Nucleus accumbens (tissue), 56 donors: ENCODE measurements around the gene TUBB4B.

Experiments used
- DNase-seq, 56 donors: peaks; one replicate each; lab custom pipeline; 2025; lab: John Stamatoyannopoulos, UW

The TUBB4B gene

DNA sequence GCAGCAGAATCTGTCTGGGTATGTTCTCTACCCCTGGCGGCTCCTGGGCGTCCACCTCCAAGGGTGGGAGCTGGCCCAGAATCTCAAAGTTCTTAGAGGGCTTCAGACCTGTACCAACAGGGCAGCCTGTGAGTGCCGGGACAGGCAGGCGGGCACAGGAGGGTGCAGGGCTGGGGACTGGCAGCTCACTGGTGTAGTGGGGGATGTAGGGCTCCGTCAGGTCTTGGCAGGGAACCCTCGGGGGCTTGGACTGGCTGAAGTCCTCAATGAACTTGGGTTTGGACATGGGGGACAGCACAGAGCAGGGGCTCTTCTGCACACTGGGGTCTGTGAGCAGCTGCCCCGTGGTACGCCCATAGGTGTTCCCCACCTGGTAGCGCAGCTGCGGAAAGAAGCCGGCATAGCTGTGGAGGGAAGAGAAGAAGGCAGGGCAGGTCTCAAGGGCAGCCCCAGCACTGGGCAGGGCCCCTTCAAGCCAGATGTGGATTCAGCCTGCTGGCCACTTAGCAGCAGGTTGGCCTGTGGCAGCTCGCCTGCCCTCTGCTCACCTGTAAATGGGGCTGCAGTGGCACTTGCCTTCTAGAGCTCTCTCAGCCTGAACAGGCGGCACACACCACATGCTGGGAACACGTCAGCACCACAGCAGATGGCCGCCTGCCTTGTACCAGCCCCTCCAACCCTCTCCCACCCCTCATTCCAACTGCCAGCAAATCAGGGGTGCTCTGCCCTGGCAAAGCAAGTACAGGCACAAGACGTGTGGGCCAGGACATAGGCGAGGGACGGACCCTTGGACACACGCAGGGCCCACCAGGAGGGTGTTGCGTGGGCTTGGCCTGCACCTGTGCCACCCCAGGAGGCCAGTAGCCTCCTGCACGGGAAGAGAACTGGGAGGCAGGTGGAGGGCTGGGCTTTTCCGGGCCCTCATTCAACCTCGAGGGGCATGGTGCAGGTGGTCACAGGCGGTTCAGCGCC is 4.6 kb downstream of the TUBB4B start:
- no peak for DNase-seq

DNA sequence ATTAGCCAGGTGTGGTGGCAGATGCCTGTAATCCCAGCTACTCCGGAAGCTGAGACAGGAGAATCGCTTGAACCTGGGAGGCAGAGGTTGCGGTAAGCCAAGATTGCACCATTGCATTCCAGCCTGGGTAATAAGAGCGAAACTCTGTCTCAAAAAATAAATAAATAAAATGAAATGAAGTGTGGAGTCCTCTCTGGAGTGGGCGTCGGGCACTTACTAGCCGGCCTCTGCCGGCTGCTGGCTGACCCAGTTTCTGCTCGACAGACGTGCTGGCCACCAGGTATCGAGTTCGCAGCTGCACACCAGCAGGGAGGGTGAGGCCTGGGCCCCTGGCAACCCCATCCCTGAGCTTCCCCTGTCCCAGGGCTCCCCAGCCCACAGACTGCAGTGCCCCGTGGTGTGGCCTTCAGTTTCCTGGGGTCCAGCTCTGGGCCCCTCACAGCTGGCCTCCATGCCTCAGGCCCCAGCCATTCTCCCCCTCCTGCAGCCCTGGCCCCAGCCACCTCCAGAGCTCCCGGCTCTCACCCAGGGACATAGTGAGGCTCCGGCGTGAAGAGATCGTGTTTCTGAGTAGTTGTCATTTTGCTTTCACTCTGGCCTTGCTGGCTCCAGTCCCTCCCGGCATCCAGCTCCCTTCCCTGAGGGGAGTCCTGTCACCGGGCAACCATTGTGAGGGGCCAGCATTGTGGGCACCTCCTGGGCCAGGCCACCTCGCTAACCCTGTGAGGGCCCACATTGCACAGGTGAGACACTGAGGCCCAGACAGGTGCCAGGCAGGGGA is 6.2 kb downstream of the TUBB4B start:
- no peak for DNase-seq

DNA sequence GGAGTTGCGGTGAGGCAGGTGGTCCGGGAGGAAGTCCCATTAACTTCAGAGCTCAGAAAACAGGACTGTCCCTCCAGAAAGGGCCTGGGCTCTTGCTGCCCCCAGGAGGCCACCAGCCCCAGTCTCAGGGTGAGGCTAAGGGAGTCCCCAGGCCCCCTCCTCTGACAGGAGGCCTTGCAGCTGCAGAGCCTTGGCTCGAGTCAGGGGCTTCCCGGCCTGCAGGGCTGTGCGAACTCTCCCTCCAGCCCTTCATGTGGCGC is 6.8 kb downstream of the TUBB4B start:
- DNase-seq = no peak

DNA sequence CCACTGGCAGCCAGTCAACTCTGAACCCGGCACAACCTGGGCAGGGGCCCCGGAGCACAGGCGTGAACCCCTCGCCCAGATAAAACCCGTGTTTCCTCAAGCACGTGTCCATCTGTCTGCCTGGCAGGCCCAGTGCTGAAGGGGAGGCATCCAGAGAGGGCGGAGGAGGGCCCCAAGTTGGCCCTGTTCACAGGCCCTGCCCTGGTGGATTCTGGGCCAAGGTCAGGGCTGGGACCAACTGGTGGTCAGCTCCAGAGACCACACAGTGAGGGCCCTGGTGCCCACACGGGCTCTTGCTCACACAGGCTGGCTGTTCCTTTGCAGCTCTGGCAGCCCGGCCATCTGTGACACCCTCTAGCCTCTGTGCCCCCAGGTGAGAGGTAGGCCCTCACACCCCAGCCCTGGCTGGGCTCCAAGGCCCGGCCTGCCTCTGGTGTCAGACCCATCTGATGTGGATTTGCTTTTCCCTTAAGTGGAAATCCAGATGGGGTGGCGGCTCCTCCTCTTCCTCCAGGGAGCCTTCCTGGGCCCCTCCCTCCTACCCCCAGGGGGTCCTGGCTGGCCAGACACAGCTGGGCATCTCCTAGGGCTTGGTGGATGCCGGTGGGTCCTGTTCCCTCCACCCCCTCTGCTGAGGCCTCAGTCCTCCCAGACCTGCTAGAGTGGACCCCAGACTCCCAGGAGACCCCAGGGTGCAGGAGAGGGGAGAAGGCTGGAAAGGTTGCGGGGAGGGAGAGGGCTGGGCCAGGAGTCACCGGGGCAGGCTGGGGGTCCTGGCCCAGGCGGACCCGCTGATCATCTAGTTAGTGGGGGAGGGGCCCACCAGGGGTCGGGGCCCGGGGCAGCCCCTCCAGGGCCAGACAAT is 9.5 kb downstream of the TUBB4B start:
- no peak for DNase-seq

DNA sequence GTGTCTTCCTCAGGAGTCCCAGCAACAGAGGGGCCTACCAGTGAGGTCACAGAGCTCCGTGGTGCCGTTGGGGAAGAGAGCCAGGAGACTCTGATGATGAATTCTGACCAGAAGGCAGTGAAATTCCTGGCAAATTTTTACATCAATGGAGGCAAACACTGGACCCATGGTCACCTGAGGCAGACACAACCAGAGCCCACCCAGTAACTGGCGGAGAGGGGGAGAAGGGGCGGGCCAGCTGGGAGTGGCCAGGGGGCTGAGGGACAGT is 10.0 kb downstream of the TUBB4B start, which contains the start of gene STPG3:
Gene STPG3, plus strand, starts transcription at position 93 of the 268 bp plus-strand sequence. Its CDS starts 1 bp downstream, at position 94.
- no peak for DNase-seq

DNA sequence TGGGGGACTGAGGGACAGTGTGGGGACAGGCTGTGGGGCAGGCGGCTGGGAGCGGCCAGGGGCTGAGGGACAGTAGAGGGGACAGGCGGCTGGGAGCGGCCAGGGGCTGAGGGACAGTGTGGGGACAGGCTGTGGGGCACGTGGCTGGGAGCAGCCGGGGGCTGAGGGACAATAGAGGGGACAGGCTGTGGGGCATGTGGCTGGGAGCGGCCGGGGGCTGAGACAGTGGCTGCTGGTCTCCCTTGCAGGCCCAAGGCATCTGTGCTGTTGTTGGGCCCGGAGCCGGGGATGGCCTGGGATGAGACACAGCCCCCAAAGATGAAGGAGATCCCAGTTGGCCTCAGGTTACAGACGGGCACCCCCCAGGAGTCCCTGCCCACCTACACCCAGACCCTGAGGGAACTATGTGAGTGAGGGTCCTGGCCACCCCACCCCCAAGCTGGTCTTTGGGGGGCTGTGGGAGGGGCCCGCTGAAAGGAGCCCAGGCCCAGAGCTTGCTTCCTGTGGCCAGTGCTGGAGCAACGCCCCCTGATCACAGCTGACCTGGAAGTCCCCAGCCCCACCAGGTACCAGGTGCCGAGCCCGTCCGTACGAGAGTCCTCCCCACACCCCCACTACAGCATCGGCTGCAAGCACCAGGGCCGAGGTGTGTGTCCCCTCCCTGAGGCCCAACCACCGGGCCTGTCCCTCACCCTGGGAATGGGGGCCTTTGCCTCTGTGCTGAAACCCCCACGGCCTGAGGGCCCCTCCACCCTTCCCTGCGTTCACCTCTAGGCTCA is 10.6 kb downstream of the TUBB4B start:
- no peak for DNase-seq

DNA sequence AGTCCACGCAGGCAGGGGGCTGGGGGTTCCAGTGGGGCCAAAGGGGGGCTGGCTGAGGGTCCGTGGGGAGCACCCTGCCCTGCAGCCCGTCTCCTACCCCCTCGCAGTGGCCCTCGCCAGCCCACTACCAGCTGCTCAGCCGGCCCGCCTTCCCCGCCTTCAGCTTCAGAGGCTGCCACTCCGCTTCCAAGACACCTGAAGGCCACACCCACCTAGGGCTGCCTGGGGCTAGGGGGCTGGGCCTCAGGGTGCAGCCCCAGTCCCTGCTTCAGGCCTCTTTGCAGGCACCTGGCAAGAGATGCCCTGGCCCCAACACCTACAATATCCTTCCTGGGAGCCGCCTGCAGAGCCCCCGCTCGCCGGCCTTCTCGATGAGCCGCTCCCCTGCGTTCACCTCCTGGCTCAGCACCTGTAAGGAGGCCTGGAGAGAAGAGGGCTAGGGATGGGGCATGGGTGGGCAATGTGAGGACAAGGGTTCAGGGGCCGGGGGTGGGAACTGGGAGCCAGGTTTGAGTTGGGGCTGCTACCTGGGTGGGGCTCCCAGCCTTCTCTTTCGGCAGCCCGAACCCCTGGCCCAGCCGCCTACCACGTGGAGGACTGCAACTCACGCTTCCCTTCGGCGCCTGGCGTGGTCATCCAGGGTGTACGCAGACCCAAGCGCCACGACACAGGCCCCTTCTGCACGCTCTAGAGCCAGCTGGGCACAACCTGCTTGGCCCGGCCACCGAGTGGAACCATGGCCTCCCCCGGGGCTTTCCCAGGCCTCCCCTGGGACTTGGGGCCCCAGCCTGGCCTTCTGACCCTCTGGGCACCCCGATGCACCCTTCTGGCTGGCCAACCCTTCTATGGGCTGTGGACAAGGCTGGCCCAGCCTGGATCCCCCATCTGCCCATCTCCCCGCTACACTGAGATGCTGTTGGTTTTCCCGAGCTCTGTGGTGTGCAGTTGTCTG is 11.7 kb downstream of the TUBB4B start:
- DNase-seq = no peak

DNA sequence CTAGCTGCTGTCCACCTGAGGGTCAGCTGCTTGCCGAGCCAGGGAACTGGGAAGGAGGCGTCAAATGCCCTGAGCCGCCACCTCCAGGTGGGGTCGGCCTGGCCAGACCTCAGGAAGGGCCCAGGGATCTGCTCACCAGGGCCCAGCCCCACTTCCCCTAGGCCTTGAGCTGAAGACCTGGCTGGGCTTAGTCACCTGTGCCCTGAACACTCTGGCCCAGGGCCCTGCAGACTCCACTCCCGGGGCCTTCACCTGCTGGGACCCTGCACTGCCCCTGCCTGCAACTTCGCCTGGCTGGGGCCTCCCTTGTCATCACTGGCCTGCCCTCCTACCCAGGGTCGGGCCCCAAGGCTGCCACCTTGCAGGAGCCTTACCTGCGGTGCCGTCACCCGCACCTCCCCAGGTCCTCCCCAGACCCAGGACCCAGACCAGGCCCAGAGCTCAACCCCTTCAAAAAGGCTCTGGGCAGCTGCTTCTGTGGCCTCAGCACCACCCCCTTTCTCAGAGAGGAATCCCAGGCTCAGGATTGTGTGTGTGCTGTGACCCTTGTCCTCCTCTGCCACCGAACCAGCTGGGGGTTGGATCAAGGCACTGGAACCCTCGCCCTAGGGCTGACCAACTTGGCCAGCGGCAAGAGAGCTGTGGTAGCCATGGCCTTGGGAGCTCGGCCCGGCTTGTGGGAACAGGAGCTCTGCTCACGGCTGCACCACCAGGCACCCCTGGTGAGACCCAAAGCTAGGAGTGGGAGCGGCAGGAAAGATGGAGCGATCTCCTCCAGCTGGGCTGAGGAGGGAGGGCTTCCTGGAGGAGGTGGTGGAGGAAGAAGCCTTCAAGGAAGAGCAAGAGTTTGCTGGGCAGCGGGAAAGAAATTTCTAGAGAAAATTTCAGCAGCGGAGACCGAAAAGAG is 12.9 kb downstream of the TUBB4B start:
- DNase-seq = no peak

DNA sequence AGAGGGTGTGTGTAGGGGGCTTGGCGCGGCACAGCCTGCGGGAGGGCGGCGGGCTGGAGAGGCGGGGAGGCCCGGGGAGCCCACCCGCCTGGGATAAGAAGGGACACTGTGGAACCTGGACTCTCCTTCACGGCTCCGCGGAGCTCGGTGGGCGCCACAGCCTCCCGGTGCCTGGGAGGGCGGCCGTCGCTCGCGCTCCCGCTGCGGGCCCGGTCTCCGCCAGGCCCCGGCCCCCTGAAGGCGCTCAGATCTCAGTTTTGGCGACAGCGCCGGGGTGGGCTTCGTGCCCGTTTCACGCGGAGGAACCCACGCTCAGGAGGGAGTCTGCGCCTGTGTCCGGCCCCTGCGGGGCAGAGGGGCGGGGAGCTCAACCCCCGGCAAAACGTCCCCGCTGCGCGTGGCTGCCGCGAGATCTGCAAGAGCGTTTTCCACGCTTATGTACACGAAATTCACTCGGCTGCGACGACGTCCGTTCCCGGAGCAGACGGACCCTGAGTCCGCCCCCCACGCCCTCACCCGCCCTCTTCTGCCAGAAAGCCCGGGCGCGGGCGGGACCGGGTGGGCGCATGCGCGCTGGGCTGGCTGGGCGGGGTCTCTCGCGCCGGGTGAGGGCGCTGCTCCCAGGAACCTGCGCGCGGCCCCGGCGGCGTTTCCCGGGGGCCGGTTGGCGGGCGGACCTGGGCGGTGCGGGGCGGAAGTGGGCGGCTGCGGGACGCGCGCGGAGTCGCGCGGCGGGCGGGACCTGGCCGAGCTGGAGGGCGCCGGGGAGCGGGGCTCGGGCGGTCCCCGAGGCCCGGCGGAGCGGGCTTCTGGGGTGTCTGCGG is 13.7 kb downstream of the TUBB4B start, which contains the start of gene NELFB:
Gene NELFB, plus strand, starts transcription at position 704 of the 824 bp plus-strand sequence.
- DNase-seq = peak in 55 of 56 donors; percentile 31 to 97 (median 88)

DNA sequence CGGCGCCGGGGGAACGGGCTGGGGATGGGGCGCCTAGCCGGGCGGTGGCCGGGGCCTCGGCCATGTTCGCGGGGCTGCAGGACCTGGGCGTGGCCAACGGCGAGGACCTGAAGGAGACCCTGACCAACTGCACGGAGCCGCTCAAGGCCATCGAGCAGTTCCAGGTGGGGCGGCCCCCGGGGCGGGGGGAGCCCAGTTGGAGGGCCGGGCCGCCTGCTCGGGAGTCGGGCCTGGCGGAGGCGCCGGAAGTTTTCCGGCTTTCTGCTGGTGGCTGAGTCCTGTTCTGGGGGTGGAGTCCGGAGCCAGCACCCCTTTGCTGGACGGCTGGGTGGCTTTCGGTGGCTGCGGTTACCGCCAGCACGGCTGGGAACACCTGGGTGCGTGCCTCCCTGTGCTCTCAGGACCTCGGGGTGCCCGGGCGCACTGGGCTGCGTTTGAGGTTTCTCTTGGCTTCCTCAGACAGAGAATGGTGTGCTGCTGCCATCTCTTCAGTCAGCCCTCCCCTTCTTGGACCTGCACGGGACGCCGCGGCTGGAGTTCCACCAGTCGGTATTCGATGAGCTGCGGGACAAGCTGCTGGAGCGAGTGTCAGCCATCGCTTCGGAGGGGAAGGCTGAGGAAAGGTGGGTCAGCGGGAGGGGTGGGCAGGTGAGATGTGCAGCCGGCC is 14.5 kb downstream of the TUBB4B start:
- peak in 3 of 56 donors; percentile 50 to 56 (median 50) for DNase-seq

DNA sequence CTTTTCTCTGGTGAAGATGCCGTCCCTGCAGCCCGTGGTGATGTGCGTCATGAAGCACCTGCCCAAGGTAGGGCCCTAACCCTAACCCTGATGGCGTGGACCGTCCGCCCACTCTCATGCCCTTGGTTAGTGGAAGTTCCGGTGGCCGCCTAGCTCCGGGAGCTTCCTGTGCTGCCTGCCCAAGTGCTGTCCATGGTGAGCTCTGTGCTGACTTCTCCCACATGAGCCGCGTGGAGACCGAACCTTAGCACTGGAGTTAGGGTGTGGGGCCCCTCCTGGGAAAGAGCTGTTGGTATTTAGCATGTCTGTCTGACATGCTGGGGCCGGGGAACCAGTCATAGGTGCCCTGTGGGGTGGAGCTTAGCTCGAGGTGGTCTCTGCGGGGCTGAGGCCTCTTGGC is 15.3 kb downstream of the TUBB4B start:
- DNase-seq = no peak

DNA sequence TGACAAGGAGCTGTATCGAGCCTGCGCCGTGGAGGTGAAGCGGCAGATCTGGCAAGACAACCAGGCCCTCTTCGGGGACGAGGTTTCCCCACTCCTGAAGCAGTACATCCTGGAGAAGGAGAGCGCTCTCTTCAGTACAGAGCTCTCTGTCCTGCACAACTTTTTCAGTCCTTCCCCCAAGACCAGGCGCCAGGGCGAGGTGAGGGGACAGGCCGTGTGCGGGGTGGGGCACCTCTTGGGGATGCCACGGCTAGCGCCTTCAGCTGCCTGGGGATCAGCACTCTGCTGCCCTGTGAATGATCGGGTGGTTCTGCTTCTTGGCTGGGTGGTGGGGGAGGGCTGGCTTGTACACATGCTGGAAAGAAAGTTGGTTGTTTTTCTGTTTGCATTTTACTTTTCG is 15.8 kb downstream of the TUBB4B start:
- DNase-seq = no peak

DNA sequence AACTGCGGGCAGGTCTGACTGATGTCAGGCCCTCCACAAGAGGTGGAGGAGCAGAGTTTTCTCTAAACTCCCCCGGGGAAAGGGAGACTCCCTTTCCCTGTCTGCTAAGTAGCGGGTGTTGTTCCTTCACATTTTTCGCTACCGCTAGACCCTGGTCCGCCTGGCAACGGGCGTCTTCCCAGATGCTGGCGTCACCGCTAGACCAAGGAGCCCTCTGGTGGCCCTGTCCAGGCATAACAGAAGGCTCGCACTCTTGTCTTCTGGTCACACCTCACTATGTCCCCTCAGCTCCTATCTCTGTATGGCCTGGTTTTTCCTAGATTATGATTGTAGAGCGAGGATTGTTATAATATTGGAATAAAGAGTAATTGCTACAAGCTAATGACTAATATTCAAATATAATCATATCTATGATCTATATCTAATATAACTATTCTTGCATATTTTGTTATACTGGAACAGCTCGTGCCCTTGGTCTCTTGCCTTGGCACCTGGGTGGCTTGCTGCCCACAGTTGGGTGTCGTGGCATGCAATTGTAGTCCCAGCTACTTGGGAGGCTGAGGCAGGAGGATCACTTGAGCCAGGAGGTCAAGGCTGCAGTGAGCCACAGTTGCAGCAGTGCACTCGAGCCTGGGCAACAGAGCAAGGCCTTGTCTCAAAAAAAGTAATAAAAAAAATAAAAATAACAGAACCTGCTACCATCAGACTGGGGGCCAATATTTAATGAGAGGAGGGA is 21.3 kb downstream of the TUBB4B start:
- DNase-seq = peak in 6 of 56 donors; percentile 8 to 51 (median 14)

DNA sequence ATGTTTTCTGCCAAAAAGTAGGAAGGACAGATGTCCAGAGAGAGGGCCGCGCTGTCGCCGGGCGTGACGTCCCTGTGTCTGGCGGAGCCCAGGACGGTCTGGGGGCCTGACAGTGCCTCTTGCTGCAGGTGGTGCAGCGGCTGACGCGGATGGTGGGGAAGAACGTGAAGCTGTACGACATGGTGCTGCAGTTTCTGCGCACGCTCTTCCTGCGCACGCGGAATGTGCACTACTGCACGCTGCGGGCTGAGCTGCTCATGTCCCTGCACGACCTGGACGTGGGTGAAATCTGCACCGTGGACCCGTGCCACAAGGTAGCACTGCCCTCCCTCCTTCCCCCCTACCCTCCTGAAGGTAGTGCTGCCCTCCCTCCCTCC is 21.8 kb downstream of the TUBB4B start:
- no peak for DNase-seq

DNA sequence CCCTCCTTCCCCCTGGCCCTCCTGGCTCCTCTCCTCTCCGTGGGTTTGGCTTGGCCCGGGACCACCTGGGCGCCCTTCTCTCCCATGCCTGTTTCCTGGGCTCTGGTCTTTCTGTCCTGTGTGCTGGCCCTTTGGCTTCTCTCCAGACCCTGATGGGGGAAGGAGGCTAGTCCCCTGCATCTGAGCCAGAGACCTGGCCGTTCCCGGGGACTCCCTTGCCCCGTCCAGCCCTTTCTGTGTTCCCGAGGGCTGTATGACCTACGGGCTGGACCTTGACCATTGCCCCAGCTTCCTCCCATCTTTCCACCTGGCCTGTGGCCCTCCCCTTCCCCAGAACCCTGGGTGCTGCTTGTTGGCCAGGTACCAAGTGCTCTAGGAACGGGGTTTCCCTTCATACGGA is 22.4 kb downstream of the TUBB4B start:
- DNase-seq = no peak

DNA sequence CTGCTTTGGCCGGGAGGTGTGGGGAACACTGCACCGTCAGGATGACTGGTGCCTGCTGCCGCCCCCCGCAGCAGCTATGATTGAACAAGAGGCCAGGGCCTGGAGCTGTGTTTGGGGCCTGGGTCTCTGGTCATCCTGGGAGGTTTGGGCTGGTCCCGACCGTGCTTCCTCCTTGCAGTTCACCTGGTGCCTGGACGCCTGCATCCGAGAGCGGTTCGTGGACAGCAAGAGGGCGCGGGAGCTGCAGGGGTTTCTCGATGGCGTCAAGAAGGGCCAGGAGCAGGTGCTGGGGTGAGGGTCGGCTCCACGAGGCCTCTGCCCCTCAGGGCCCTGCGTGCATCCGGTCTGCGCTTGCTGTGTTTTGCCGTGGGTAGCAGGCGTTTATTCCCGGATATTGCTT is 23.0 kb downstream of the TUBB4B start:
- no peak for DNase-seq
